Loucy (cell line): ENCODE results near the gene ATF6.

Experiments
- H2AFZ ChIP-seq: fragments of 200-600 bp; sonication (generic); 2 replicates; pipeline ENCODE4 v1.6.0; 2016; ENCODE audit warnings: antibody characterized with exemption, mild to moderate bottlenecking, low read length, moderate library complexity
- H3F3A ChIP-seq: fragments of 200-600 bp; 2 replicates; pipeline ENCODE4 v1.6.0; 2016; ENCODE audit warnings: antibody characterized with exemption, low read depth, mild to moderate bottlenecking
- H3K27me3 ChIP-seq: fragments of 200-600 bp; sonication (generic); 2 replicates; pipeline ENCODE4 v1.6.1; 2014; ENCODE audit warnings: low read length, mild to moderate bottlenecking; ENCODE audit not compliant: insufficient read depth, poor library complexity, severe bottlenecking
- H3K36me3 ChIP-seq: fragments of 200-600 bp; sonication (generic); 2 replicates; pipeline ENCODE4 v1.6.1; 2016; ENCODE audit warnings: low read length; ENCODE audit not compliant: insufficient read depth
- H3K4me1 ChIP-seq: fragments of 200-600 bp; sonication (generic); 2 replicates; pipeline ENCODE4 v1.5.1; 2014; ENCODE audit warnings: low read length, mild to moderate bottlenecking; ENCODE audit not compliant: insufficient read depth, poor library complexity, severe bottlenecking
- H3K4me2 ChIP-seq: fragments of 200-600 bp; sonication (generic); 2 replicates; pipeline ENCODE4 v1.6.0; 2014; ENCODE audit warnings: antibody characterized with exemption, low read length, low read depth, mild to moderate bottlenecking; ENCODE audit not compliant: poor library complexity, severe bottlenecking
- H3K4me3 ChIP-seq: fragments of 200-600 bp; sonication (generic); 2 replicates; pipeline ENCODE4 v1.5.1; 2014; ENCODE audit warnings: low read length, mild to moderate bottlenecking, mixed read lengths; ENCODE audit not compliant: poor library complexity, severe bottlenecking
- H3K79me2 ChIP-seq: fragments of 200-600 bp; sonication (generic); 2 replicates; pipeline ENCODE4 v1.6.1; 2014; ENCODE audit warnings: low read length; ENCODE audit not compliant: insufficient read depth
- H3K9ac ChIP-seq: fragments of 200-600 bp; sonication (generic); 2 replicates; pipeline ENCODE4 v1.6.0; 2014; ENCODE audit warnings: mild to moderate bottlenecking, low read depth, low read length, moderate library complexity; ENCODE audit not compliant: poor library complexity, severe bottlenecking
- H3K9me2 ChIP-seq: fragments of 200-600 bp; sonication (generic); replicated peaks from 2 replicates; pipeline ENCODE4 v1.6.1; 2016; ENCODE audit warnings: low read depth, low read length, mixed read lengths
- H3K9me3 ChIP-seq: fragments of 200-600 bp; sonication (generic); 2 replicates; pipeline ENCODE4 v1.6.1; 2014; ENCODE audit warnings: mild to moderate bottlenecking, antibody characterized with exemption, low read length, low read depth; ENCODE audit not compliant: insufficient read depth
- H4K20me1 ChIP-seq: fragments of 200-600 bp; sonication (generic); 2 replicates; pipeline ENCODE4 v1.6.0; 2014; ENCODE audit warnings: antibody characterized with exemption, low read length, mild to moderate bottlenecking; ENCODE audit not compliant: insufficient read depth, poor library complexity, severe bottlenecking
- EZH2phosphoT487 ChIP-seq: fragments of 200-600 bp; IDR thresholded peaks from 2 replicates; pipeline ENCODE4 v1.6.1; 2018; ENCODE audit warnings: antibody characterized with exemption, mild to moderate bottlenecking, moderate library complexity, borderline replicate concordance
- TF ChIP-seq, protein P1 (sequence below): fragments of 200-600 bp; sonication (generic); conservative IDR thresholded peaks from 2 replicates; pipeline ENCODE4 v1.5.1; 2014; ENCODE audit warnings: mild to moderate bottlenecking, antibody characterized with exemption, low read length

The ATF6 gene

DNA sequence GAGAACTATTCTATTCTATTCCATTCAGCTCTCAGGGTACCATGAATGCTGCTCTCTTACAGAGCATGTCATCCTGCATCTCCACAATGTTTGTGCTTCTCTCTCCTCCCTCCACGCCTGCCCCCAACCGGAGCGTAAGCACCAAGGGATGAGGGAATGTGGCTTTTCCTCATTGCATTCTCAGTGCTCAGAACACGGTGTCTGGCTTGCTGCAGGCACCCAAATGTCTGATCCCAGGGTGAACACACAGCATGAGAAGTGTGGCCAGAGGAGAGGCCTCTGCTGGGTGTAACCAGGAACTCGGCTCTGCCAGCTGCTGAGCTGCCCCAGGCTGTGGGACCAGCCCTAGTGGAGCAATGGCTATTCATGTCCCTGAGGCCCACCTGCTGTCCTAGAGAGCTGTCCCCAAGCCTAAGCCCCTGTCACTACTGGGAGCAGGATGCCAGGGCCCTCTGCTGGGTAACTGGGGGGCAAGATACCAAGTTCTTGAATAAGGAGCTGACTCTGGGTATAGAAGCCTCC lies 219.2 kb downstream of the ATF6 start:
- no peaks in the 10 kb centered on the region for H3K27me3 ChIP-seq
- no peak overlapping the region for H3K9ac ChIP-seq
- H4K20me1 ChIP-seq, result no peaks in the 10 kb centered on the region
- H3K36me3 ChIP-seq, result no peaks in the 10 kb centered on the region
- H3K9me2 ChIP-seq, result no peaks in the 10 kb centered on the region
- no peaks in the 10 kb centered on the region for H3K4me1 ChIP-seq
- no peak overlapping the region for H2AFZ ChIP-seq
- no peaks in the 10 kb centered on the region for H3K79me2 ChIP-seq
- no peaks in the 10 kb centered on the region for H3K9me3 ChIP-seq
- no peak overlapping the region for H3K4me2 ChIP-seq
- no peaks in the 10 kb centered on the region for H3F3A ChIP-seq
- no peak overlapping the region for H3K4me3 ChIP-seq
- no peak for TF ChIP-seq EZH2phosphoT487
- TF ChIP-seq, protein P1, sequence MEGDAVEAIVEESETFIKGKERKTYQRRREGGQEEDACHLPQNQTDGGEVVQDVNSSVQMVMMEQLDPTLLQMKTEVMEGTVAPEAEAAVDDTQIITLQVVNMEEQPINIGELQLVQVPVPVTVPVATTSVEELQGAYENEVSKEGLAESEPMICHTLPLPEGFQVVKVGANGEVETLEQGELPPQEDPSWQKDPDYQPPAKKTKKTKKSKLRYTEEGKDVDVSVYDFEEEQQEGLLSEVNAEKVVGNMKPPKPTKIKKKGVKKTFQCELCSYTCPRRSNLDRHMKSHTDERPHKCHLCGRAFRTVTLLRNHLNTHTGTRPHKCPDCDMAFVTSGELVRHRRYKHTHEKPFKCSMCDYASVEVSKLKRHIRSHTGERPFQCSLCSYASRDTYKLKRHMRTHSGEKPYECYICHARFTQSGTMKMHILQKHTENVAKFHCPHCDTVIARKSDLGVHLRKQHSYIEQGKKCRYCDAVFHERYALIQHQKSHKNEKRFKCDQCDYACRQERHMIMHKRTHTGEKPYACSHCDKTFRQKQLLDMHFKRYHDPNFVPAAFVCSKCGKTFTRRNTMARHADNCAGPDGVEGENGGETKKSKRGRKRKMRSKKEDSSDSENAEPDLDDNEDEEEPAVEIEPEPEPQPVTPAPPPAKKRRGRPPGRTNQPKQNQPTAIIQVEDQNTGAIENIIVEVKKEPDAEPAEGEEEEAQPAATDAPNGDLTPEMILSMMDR, result no peak

DNA sequence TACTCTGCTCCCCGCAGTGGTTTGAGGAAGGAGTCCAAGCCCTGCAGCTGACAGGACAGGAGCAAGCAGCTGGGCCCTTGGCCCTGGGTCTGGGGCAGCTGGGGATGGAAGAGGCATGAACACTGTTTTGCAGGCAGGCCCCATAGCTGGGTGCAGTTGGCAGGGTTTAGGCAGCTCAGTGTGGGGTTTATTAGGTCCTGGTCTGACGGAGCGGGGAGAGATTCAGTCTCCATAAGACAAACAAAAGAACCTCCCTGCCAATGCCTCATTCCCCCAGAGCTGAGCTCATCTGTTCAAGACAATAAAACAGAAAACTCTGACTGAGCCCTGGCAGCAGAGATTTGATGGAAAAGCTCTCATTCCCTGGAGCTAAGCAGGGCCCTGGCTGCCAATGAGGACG lies 220.2 kb downstream of the ATF6 start:
- H3K9ac ChIP-seq, result no peak overlapping the region
- H3K27me3 ChIP-seq, result no peaks in the 10 kb centered on the region
- no peak overlapping the region for H2AFZ ChIP-seq
- no peaks in the 10 kb centered on the region for H3K79me2 ChIP-seq
- H3K36me3 ChIP-seq, result no peaks in the 10 kb centered on the region
- H3K4me3 ChIP-seq, result no peak overlapping the region
- TF ChIP-seq, protein P1, result no peak
- TF ChIP-seq EZH2phosphoT487, result no peak
- no peaks in the 10 kb centered on the region for H3K9me2 ChIP-seq
- no peaks in the 10 kb centered on the region for H3K4me1 ChIP-seq
- H3K4me2 ChIP-seq, result no peak overlapping the region
- no peaks in the 10 kb centered on the region for H3K9me3 ChIP-seq
- no peaks in the 10 kb centered on the region for H3F3A ChIP-seq
- H4K20me1 ChIP-seq, result no peaks in the 10 kb centered on the region

DNA sequence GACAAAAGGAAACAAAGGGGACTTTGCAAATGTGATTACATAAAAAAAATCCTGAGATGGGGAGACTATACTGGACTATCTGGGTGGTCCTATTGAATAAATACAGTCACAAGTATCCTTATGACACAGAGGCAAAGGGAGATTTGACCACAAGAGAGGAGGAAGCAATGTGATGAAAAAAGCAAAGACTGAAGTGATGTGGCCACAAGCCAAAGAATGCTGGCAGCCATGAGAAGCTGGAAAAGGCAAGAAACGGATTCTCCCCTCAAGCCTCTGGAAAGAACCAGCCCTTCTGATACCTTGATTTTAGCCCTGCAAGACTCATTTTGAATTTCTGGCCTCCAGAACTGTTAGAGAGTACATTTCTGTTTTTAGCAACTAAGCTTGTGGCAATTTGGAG lies 221.2 kb downstream of the ATF6 start:
- no peaks in the 10 kb centered on the region for H3K79me2 ChIP-seq
- no peak for TF ChIP-seq EZH2phosphoT487
- TF ChIP-seq, protein P1, result no peak
- no peaks in the 10 kb centered on the region for H3K9me2 ChIP-seq
- H3K36me3 ChIP-seq, result no peaks in the 10 kb centered on the region
- no peaks in the 10 kb centered on the region for H3K27me3 ChIP-seq
- no peak overlapping the region for H3K4me2 ChIP-seq
- no peaks in the 10 kb centered on the region for H3K9me3 ChIP-seq
- H2AFZ ChIP-seq, result no peak overlapping the region
- H3F3A ChIP-seq, result no peaks in the 10 kb centered on the region
- H3K4me1 ChIP-seq, result no peaks in the 10 kb centered on the region
- no peak overlapping the region for H3K4me3 ChIP-seq
- H3K9ac ChIP-seq, result no peak overlapping the region
- no peaks in the 10 kb centered on the region for H4K20me1 ChIP-seq
